Measurements from ENCODE around the gene STXBP4.

DNA sequence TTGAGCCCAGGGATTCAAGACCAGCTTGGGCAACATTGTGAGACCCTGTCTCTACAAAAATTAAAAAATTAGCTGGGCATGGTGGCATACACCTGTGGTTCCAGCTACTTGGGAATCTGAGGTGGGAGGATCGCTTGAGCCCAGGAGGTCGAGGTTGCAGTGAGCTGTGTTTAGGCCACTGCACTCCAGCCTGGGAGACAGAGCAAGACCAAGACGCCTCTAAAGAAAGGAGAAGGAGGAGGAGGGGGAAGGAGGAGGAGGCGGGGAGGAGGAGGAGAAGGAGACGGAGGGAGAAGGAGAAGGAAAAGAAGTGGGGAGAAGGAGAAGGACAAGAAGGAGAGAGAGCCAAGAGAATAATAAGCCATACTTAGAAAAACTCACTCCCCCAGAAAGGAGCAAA is 35.9 kb downstream of the STXBP4 start:
- TF ChIP-seq EZH2 (IDR thresholded peaks at IDR 0.05; ENCODE audit: low read length): no peak
- TF ChIP-seq CTCF (optimal IDR thresholded peaks at IDR 0.05 in 1 of 3, IDR thresholded peaks at IDR 0.05 in 1 of 3, conservative IDR thresholded peaks at IDR 0.05 in 1 of 3; ENCODE audit: extremely low read depth in 1 of 3, insufficient read depth in 2 of 3, low read length in 3 of 3): no peak
